ENCODE results near the gene AGMO. TPM values are rescaled to one million over a fixed set of nuclear protein-coding genes. Genes with fewer than 3 reads are reported as not detected.

The AGMO gene
- total RNA-seq, 1 donor from 2014 or later: 0.34 TPM

- Histone ChIP-seq H3K9ac (ENCODE audit: low read length) (no peak overlapping the region), H3K36me3 (ENCODE audit: insufficient read depth, low read length) (no peaks in the 10 kb centered on the region), H3K9me3 (ENCODE audit: insufficient read depth, low read depth, low read length) (no peaks in the 10 kb centered on the region), H3K4me1 (ENCODE audit: insufficient read depth, low read length) (peaks cover 4% of the 10 kb centered on the region), H3K27me3 (ENCODE audit: insufficient read depth, low read length) (no peaks in the 10 kb centered on the region), H3K79me2 (ENCODE audit: insufficient read depth, low read length) (no peaks in the 10 kb centered on the region), H4K20me1 (ENCODE audit: insufficient read depth, low read length) (no peaks in the 10 kb centered on the region), H2AFZ (ENCODE audit: low read depth, low read length) (no peak overlapping the region), H3K4me2 (ENCODE audit: low read length) (no peak overlapping the region), H3K4me3 (ENCODE audit: insufficient read depth, low read depth, low read length) (no peak overlapping the region), H3K27ac (ENCODE audit: low read depth, low read length) (no peak overlapping the region)
- DNase-seq (ENCODE audit: low read depth) (no peak), FAIRE-seq (no peak)
- no peaks in the 10 kb centered on the region for H3K9me3 Mint-ChIP-seq (ENCODE audit: unreplicated experiment)
- H3K36me3 Mint-ChIP-seq (ENCODE audit: low read depth, unreplicated experiment): no peaks in the 10 kb centered on the region
- TF ChIP-seq EZH2 (IDR thresholded peaks at IDR 0.05; ENCODE audit: insufficient read depth, low read length): no peak
- TF ChIP-seq CTCF (IDR thresholded peaks at IDR 0.05; ENCODE audit: insufficient read depth, low read depth, low read length): no peak
- no peak overlapping the region for H3K4me3 Mint-ChIP-seq (ENCODE audit: unreplicated experiment)
- H3K27me3 Mint-ChIP-seq (ENCODE audit: low read depth, unreplicated experiment): no peaks in the 10 kb centered on the region
- H3K27ac Mint-ChIP-seq (ENCODE audit: unreplicated experiment): no peak overlapping the region
- H3K4me1 Mint-ChIP-seq (ENCODE audit: low read depth, unreplicated experiment): peaks cover 9% of the 10 kb centered on the region
Observed at GRCh38 chr7:15503603-15504290, 58.1 kb downstream of the AGMO start.

- Histone ChIP-seq H3K79me2 (ENCODE audit: insufficient read depth, low read length) (no peaks in the 10 kb centered on the region), H3K4me3 (ENCODE audit: insufficient read depth, low read depth, low read length) (no peak overlapping the region), H2AFZ (ENCODE audit: low read depth, low read length) (no peak overlapping the region), H3K27ac (ENCODE audit: low read depth, low read length) (no peak overlapping the region), H3K4me2 (ENCODE audit: low read length) (no peak overlapping the region), H3K9me3 (ENCODE audit: insufficient read depth, low read depth, low read length) (no peaks in the 10 kb centered on the region), H4K20me1 (ENCODE audit: insufficient read depth, low read length) (no peaks in the 10 kb centered on the region), H3K4me1 (ENCODE audit: insufficient read depth, low read length) (no peaks in the 10 kb centered on the region), H3K27me3 (ENCODE audit: insufficient read depth, low read length) (no peaks in the 10 kb centered on the region), H3K36me3 (ENCODE audit: insufficient read depth, low read length) (no peaks in the 10 kb centered on the region), H3K9ac (ENCODE audit: low read length) (no peak overlapping the region)
- H3K4me1 Mint-ChIP-seq (ENCODE audit: low read depth, unreplicated experiment): no peaks in the 10 kb centered on the region
- no peak for FAIRE-seq
- H3K4me3 Mint-ChIP-seq (ENCODE audit: unreplicated experiment): no peak overlapping the region
- TF ChIP-seq CTCF (IDR thresholded peaks at IDR 0.05; ENCODE audit: insufficient read depth, low read depth, low read length) (no peak), EZH2 (IDR thresholded peaks at IDR 0.05; ENCODE audit: insufficient read depth, low read length) (no peak)
- no peak for DNase-seq (ENCODE audit: low read depth)
- H3K27ac Mint-ChIP-seq (ENCODE audit: unreplicated experiment): no peak overlapping the region
- H3K36me3 Mint-ChIP-seq (ENCODE audit: low read depth, unreplicated experiment): no peaks in the 10 kb centered on the region
- H3K9me3 Mint-ChIP-seq (ENCODE audit: unreplicated experiment): peaks cover 2% of the 10 kb centered on the region
- H3K27me3 Mint-ChIP-seq (ENCODE audit: low read depth, unreplicated experiment): no peaks in the 10 kb centered on the region
Observed at GRCh38 chr7:15498465-15498864, 63.4 kb downstream of the AGMO start.

- Histone ChIP-seq H3K9me3 (ENCODE audit: insufficient read depth, low read depth, low read length) (no peaks in the 10 kb centered on the region), H3K27me3 (ENCODE audit: insufficient read depth, low read length) (no peaks in the 10 kb centered on the region), H3K79me2 (ENCODE audit: insufficient read depth, low read length) (no peaks in the 10 kb centered on the region), H3K27ac (ENCODE audit: low read depth, low read length) (no peak overlapping the region), H3K9ac (ENCODE audit: low read length) (no peak overlapping the region), H2AFZ (ENCODE audit: low read depth, low read length) (no peak overlapping the region), H3K36me3 (ENCODE audit: insufficient read depth, low read length) (no peaks in the 10 kb centered on the region), H3K4me2 (ENCODE audit: low read length) (no peak overlapping the region), H3K4me1 (ENCODE audit: insufficient read depth, low read length) (no peaks in the 10 kb centered on the region), H3K4me3 (ENCODE audit: insufficient read depth, low read depth, low read length) (no peak overlapping the region), H4K20me1 (ENCODE audit: insufficient read depth, low read length) (no peaks in the 10 kb centered on the region)
- Mint-ChIP-seq H3K4me1 (ENCODE audit: low read depth, unreplicated experiment) (no peaks in the 10 kb centered on the region), H3K27ac (ENCODE audit: unreplicated experiment) (no peak overlapping the region), H3K27me3 (ENCODE audit: low read depth, unreplicated experiment) (no peaks in the 10 kb centered on the region), H3K9me3 (ENCODE audit: unreplicated experiment) (peaks cover 2% of the 10 kb centered on the region), H3K36me3 (ENCODE audit: low read depth, unreplicated experiment) (no peaks in the 10 kb centered on the region), H3K4me3 (ENCODE audit: unreplicated experiment) (no peak overlapping the region)
- no peak for DNase-seq (ENCODE audit: low read depth)
- TF ChIP-seq CTCF (IDR thresholded peaks at IDR 0.05; ENCODE audit: insufficient read depth, low read depth, low read length): no peak
- TF ChIP-seq EZH2 (IDR thresholded peaks at IDR 0.05; ENCODE audit: insufficient read depth, low read length): no peak
- no peak for FAIRE-seq
Observed at GRCh38 chr7:15495170-15495569, 66.6 kb downstream of the AGMO start.
